Thymus (tissue), 11 donors: ENCODE results near the gene TMEM52. TPM values are rescaled to one million over a fixed set of nuclear protein-coding genes. Genes with fewer than 3 reads are reported as not detected.

ENCODE experiments used
- DNase-seq, 9 donors: peaks; one replicate each; pipeline ENCODE4 v3.0.0-alpha.2; 2013; ENCODE audit warnings: low spot score in 9 of 9, low read depth in 6 of 9, missing footprints in 1 of 9
- H3K27ac ChIP-seq, 2 donors: one replicate each; pipeline ENCODE4 v1.5.1; 2013; ENCODE audit warnings: control low read depth in 1 of 2, low read depth in 1 of 2, low read length in 1 of 2, mild to moderate bottlenecking in 1 of 2, moderate library complexity in 1 of 2
- H3K27me3 ChIP-seq, 2 donors: one replicate each; pipeline ENCODE4 v1.5.1; 2013; ENCODE audit warnings: low read length in 1 of 2; ENCODE audit not compliant: control insufficient read depth in 2 of 2, insufficient read depth in 1 of 2
- H3K36me3 ChIP-seq, 2 donors: one replicate each; pipeline ENCODE4 v1.5.1; 2013; ENCODE audit warnings: low read length in 1 of 2, mild to moderate bottlenecking in 1 of 2, moderate library complexity in 1 of 2; ENCODE audit not compliant: control insufficient read depth in 2 of 2, insufficient read depth in 2 of 2
- H3K4me1 ChIP-seq, 2 donors: one replicate each; pipeline ENCODE4 v1.5.1; 2013; ENCODE audit warnings: low read length in 2 of 2; ENCODE audit not compliant: control insufficient read depth in 2 of 2, insufficient read depth in 2 of 2
- H3K4me3 ChIP-seq, 2 donors: one replicate each; pipeline ENCODE4 v1.5.1; 2013; ENCODE audit warnings: low read length in 2 of 2, control low read depth in 1 of 2, mild to moderate bottlenecking in 1 of 2
- H3K9me3 ChIP-seq, 2 donors: one replicate each; pipeline ENCODE4 v1.5.1; 2013; ENCODE audit warnings: low read length in 1 of 2, mild to moderate bottlenecking in 1 of 2; ENCODE audit not compliant: control insufficient read depth in 2 of 2, insufficient read depth in 1 of 2
- WGBS: extraction: QIAGEN DNeasy Blood & Tissue Kit; methylation state at CpG from one replicate; pipeline ENCODE4 v1.1.7; 2013; 5-methylcytosine and 5-hydroxymethylcytosine counted together
- polyA plus RNA-seq: library from polyadenylated mRNA; stranded (reverse); fragments of 200-250 nt; gene quantifications from one replicate; pipeline ENCODE4 v1.2.3, GENCODE V29; 2013
- total RNA-seq: library from RNA; stranded (reverse); fragments of 120-200 nt; gene quantifications from one replicate; pipeline ENCODE4 v1.2.4, GENCODE V29; 2013
- donor health status: healthy.

The TMEM52 gene
- total and polyA plus RNA-seq, 2 donors: 0.28 to 0.94 TPM

DNA sequence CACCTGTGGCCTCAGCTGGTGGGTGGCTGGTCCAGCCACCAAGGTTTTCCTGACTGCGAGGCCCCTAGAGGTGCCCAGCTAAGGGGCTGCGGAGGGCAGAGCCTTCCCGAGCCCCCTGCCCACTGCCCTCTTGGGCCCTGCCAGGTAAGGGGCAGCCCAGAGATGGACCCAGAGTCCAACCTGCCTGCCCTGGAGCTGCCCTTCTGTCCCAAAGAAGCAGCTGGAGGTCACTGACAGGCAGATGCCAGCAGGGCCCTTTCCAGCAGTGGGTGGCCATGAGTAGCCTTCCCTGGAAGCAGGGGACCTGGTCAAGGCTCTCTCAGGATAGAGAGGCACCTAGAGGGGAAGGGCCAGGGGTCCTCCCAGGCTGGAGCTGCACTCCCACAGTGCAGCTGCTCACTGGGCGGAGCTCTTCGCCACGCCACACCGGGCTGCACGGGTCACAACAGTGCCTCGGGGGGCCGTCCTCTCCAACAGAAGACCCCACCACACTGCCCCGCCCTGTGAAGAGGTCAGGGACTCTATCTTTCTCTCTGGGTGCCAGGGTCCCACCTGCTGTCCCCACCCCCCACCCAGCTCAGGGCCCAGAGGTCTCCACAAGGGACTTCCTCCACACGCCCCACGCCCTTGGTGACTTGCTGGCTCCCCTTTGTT, 17.3 kb downstream of the TMEM52 start:
- WGBS: 73% methylated on average over 13 of the region's 13 CpGs
- Histone ChIP-seq H3K36me3 (no peaks in the 10 kb centered on the region), H3K27me3 (no peaks in the 10 kb centered on the region), H3K4me1 (peaks cover 6 to 18% of the 10 kb centered on the region in 2 donors), H3K4me3 (no peak overlapping the region), H3K27ac (no peak overlapping the region), H3K9me3 (peaks cover 0 to 6% of the 10 kb centered on the region in 2 donors)
- DNase-seq: no peak

DNA sequence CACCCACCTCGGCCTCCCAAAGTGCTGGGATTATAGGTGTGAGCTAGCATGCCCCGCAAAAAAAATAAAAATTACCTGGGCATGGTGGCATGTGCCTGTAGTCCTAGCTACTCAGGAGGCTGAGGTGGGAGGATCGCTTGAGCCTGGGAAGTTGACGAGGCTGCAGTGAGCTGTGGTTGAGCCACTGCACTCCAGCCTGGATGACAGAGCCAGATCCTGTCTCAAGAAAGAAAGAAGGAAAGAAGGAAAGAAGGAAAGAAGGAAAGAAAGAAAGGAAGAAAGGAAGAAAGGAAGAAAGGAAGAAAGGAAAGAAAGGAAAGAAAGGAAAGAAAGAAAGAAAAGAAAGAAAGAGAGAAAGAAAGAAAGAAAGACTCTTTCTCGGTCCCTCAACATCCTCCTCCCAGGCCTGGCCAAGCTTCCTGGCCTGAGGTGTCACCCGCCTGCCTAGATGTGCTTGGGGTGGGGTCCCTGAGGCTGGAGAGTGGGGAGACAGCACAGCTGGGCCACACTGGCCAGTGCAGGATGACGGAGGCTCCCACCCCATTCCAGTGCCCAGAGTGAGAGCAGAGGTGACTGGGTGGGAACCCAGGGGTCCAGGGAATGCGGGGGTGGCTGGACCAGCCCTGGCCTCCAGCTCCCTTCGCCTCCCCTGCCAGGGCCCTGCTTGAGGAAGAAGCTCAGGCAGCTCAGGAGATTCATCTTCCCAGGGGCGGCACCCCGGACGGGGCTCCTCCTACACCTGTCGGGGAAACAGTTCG, 18.0 kb downstream of the TMEM52 start:
- Histone ChIP-seq H3K27me3 (no peaks in the 10 kb centered on the region), H3K27ac (no peak overlapping the region), H3K4me3 (no peak overlapping the region), H3K9me3 (peaks cover 0 to 6% of the 10 kb centered on the region in 2 donors), H3K4me1 (peaks cover 6 to 13% of the 10 kb centered on the region in 2 donors), H3K36me3 (no peaks in the 10 kb centered on the region)
- 89% methylated on average over 14 of the region's 14 CpGs for WGBS
- no peak for DNase-seq

GRCh38 chr1:1899967-1900327, 19.1 kb downstream of the TMEM52 start:
- Histone ChIP-seq H3K36me3 (no peaks in the 10 kb centered on the region), H3K4me3 (no peak overlapping the region), H3K27ac (no peak overlapping the region), H3K9me3 (peaks cover 0 to 6% of the 10 kb centered on the region in 2 donors), H3K27me3 (no peaks in the 10 kb centered on the region), H3K4me1 (peaks cover 6 to 24% of the 10 kb centered on the region in 2 donors)
- no peak for DNase-seq
- 41% methylated on average over 9 of the region's 9 CpGs for WGBS

DNA sequence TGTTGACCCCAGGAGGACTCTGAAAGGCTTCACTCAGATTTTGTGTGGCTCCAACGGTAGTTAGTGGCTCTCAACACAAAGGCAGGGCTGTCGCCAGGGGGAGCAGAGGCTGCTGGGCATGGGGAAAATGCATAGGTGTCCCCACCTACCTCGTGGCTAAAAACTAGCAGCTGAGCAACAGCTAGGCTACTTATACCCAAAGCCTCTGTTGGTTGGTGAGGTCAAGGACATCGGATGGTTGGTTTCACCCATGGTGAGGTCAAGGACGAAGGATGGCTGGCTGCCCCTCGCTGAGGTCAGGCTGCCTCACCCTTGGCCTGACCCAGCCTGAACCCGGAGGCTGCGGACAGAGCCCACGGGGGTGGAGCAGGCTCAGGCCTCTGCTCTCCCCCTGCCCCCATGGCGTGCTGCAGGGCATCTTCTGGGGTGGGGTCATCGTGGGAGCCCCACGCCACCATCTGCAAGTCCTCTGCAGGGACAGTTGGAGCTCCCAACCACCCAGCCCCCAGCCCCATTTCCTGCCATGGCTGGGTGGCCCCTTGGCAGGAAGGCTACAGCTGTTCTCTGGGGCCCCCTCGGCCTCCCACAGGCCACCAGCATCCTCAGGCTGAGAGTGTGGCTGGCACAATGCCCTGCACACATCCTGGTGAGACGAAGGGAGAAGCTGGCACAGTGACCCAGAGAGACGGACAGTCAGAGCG, 19.7 kb downstream of the TMEM52 start:
- Histone ChIP-seq H3K27ac (peak overlapping the region in 1 of 2 donors; percentile 43), H3K36me3 (no peaks in the 10 kb centered on the region), H3K4me1 (peaks cover 6 to 29% of the 10 kb centered on the region in 2 donors), H3K9me3 (peaks cover 0 to 6% of the 10 kb centered on the region in 2 donors), H3K4me3 (no peak overlapping the region), H3K27me3 (no peaks in the 10 kb centered on the region)
- WGBS: 13% methylated on average over 16 of the region's 16 CpGs
- DNase-seq: peak in 2 of 9 donors; percentile 8 to 49

DNA sequence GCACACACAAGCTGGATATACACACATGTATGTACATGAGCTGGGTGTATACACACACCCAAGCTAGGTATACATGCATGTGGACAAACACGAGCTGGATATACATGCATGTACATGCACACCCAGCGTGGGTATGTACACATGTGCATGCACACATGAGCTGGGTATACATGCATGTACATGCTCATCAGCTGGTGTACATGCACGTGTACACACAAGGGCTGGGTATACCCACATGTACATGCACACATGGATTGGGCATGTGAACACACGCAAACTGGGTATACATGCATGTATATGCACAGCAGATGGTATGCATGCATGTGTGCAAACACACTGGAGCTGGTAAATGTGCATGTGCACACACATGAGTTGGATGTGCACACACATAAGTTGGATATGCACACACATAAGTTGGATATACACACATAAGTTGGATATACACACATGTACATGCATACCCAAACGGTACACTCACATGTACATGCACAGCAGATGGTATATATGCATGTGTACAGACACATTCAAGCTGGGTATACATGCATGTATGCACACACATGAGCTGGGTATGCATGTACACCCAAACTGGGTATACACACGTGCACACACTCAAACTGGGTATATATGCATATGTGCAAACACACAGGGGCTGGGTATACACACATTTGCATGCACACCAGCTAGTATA, 20.7 kb downstream of the TMEM52 start:
- Histone ChIP-seq H3K9me3 (peaks cover 0 to 5% of the 10 kb centered on the region in 2 donors), H3K4me3 (no peak overlapping the region), H3K36me3 (no peaks in the 10 kb centered on the region), H3K27me3 (no peaks in the 10 kb centered on the region), H3K4me1 (peaks cover 6 to 34% of the 10 kb centered on the region in 2 donors), H3K27ac (no peak overlapping the region)
- DNase-seq: no peak
- 97% methylated on average over 6 of the region's 6 CpGs for WGBS

- Histone ChIP-seq H3K9me3 (no peaks in the 10 kb centered on the region), H3K4me3 (no peak overlapping the region), H3K27me3 (no peaks in the 10 kb centered on the region), H3K36me3 (no peaks in the 10 kb centered on the region), H3K4me1 (peaks cover 13 to 47% of the 10 kb centered on the region in 2 donors), H3K27ac (no peak overlapping the region)
- 74% methylated on average over 14 of the region's 14 CpGs for WGBS
- peak in 1 of 9 donors; percentile 59 for DNase-seq
These were observed 23.4 kb downstream of the TMEM52 start for GRCh38 chr1:1895456-1896336.

- WGBS: 83% methylated on average over 10 of the region's 10 CpGs
- H3K9me3 ChIP-seq: no peaks in the 10 kb centered on the region
- peaks cover 13 to 46% of the 10 kb centered on the region in 2 donors for H3K4me1 ChIP-seq
- no peaks in the 10 kb centered on the region for H3K27me3 ChIP-seq
- H3K4me3 ChIP-seq: no peak overlapping the region
- H3K36me3 ChIP-seq: no peaks in the 10 kb centered on the region
- H3K27ac ChIP-seq: no peak overlapping the region
- no peak for DNase-seq
These were observed 24.0 kb downstream of the TMEM52 start for GRCh38 chr1:1895060-1895418.

GRCh38 chr1:1894354-1895059, 24.6 kb downstream of the TMEM52 start:
- DNase-seq: no peak
- H3K4me1 ChIP-seq: peaks cover 11 to 41% of the 10 kb centered on the region in 2 donors
- no peak overlapping the region for H3K4me3 ChIP-seq

More at GRCh38 chr1:1894354-1895059, 24.6 kb downstream of the TMEM52 start:
- no peaks in the 10 kb centered on the region for H3K27me3 ChIP-seq
- WGBS: 74% methylated on average over 14 of the region's 14 CpGs
- H3K36me3 ChIP-seq: no peaks in the 10 kb centered on the region
- H3K27ac ChIP-seq: no peak overlapping the region
- H3K9me3 ChIP-seq: no peaks in the 10 kb centered on the region
